NCI-H748 treated with DMSO at 0.1 percent for 48 hours (cell line): ENCODE results near the gene ZBTB7A.

ENCODE experiments used
- DNase-seq: peaks from one replicate; lab custom pipeline; 2025; lab: John Stamatoyannopoulos, UW

Gene ZBTB7A

GRCh38 chr19:4054441-4055208 lies 12.1 kb downstream of the ZBTB7A start:
- DNase-seq = no peak

GRCh38 chr19:4053423-4054324 lies 13.0 kb downstream of the ZBTB7A start:
- DNase-seq = no peak

GRCh38 chr19:4052993-4053422 lies 13.7 kb downstream of the ZBTB7A start:
- no peak for DNase-seq

GRCh38 chr19:4052114-4052992 lies 14.3 kb downstream of the ZBTB7A start:
- DNase-seq = no peak

- DNase-seq = no peak
These were observed 15.3 kb downstream of the ZBTB7A start for GRCh38 chr19:4051175-4052101.

GRCh38 chr19:4049432-4049831 lies 17.3 kb downstream of the ZBTB7A start:
- DNase-seq = no peak

- no peak for DNase-seq
These were observed 19.6 kb downstream of the ZBTB7A start for GRCh38 chr19:4046946-4047683.

GRCh38 chr19:4046362-4046691 lies 20.4 kb downstream of the ZBTB7A start:
- no peak for DNase-seq

- DNase-seq = no peak
These were observed 20.9 kb downstream of the ZBTB7A start for GRCh38 chr19:4045597-4046361.

GRCh38 chr19:4044990-4045465 lies 21.7 kb downstream of the ZBTB7A start:
- no peak for DNase-seq

GRCh38 chr19:4043966-4044715 lies 22.6 kb downstream of the ZBTB7A start:
- no peak for DNase-seq

- no peak for DNase-seq
These were observed 23.3 kb downstream of the ZBTB7A start for GRCh38 chr19:4043401-4043800.

- DNase-seq = no peak
These were observed 24.0 kb downstream of the ZBTB7A start for GRCh38 chr19:4042731-4043082.

GRCh38 chr19:4042064-4042730 lies 24.5 kb downstream of the ZBTB7A start:
- DNase-seq = no peak

GRCh38 chr19:4038661-4039423 lies 27.9 kb downstream of the ZBTB7A start:
- DNase-seq = no peak

- no peak for DNase-seq
These were observed 28.6 kb downstream of the ZBTB7A start for GRCh38 chr19:4038057-4038456.

- DNase-seq = no peak
These were observed 29.3 kb downstream of the ZBTB7A start for GRCh38 chr19:4037301-4037949.
